Inflammatory macrophage treated with lipopolysaccharide for 1 hour (primary cell): ENCODE measurements around the gene SNRPA1.

Source experiments
- DNase-seq, 2 donors: peaks; one replicate each; pipeline ENCODE4 v3.0.0-alpha.2; 2020 to 2022

Gene SNRPA1

GRCh38 chr15:101294731-101295606 lies at the start of gene SNRPA1:
SNRPA1 (minus strand) TSS chr15:101295248; CDS start chr15:101295178, 70 bp downstream.
- peak; percentile 95 to 97 for DNase-seq

GRCh38 chr15:101342056-101342455 lies 47.0 kb upstream of the SNRPA1 start:
- DNase-seq, result peak; percentile 10 to 44

GRCh38 chr15:101338502-101339057 lies 43.5 kb upstream of the SNRPA1 start:
- no peak for DNase-seq

- no peak for DNase-seq
These were observed 42.9 kb upstream of the SNRPA1 start for GRCh38 chr15:101337976-101338375.

GRCh38 chr15:101333907-101334789 lies 39.1 kb upstream of the SNRPA1 start:
- DNase-seq, result peak in 1 of 2 donors; percentile 9

GRCh38 chr15:101332061-101332467 lies 37.0 kb upstream of the SNRPA1 start:
- no peak for DNase-seq

GRCh38 chr15:101329867-101330380 lies 34.9 kb upstream of the SNRPA1 start:
- no peak for DNase-seq

GRCh38 chr15:101329309-101329863 lies 34.3 kb upstream of the SNRPA1 start:
- no peak for DNase-seq

- no peak for DNase-seq
These were observed 33.0 kb upstream of the SNRPA1 start for GRCh38 chr15:101328001-101328400.

- no peak for DNase-seq
These were observed 32.2 kb upstream of the SNRPA1 start for GRCh38 chr15:101327147-101327740.

- DNase-seq, result no peak
These were observed 31.6 kb upstream of the SNRPA1 start for GRCh38 chr15:101326462-101327146.

GRCh38 chr15:101326026-101326315 lies 30.9 kb upstream of the SNRPA1 start:
- no peak for DNase-seq

- no peak for DNase-seq
These were observed 30.4 kb upstream of the SNRPA1 start for GRCh38 chr15:101325263-101326025.

- no peak for DNase-seq
These were observed 29.6 kb upstream of the SNRPA1 start for GRCh38 chr15:101324524-101325177.

- no peak for DNase-seq
These were observed 28.9 kb upstream of the SNRPA1 start for GRCh38 chr15:101323793-101324523.

- no peak for DNase-seq
These were observed 27.9 kb upstream of the SNRPA1 start for GRCh38 chr15:101322854-101323477.

- no peak for DNase-seq
These were observed 27.1 kb upstream of the SNRPA1 start for GRCh38 chr15:101322016-101322695.

GRCh38 chr15:101320501-101321052 lies 25.5 kb upstream of the SNRPA1 start:
- peak; percentile 74 to 79 for DNase-seq
